ENCODE results near the gene KIAA1191.
A peak's percentile ranks its signal among the peaks of the same experiment; 100 is the strongest.

Gene KIAA1191

DNA sequence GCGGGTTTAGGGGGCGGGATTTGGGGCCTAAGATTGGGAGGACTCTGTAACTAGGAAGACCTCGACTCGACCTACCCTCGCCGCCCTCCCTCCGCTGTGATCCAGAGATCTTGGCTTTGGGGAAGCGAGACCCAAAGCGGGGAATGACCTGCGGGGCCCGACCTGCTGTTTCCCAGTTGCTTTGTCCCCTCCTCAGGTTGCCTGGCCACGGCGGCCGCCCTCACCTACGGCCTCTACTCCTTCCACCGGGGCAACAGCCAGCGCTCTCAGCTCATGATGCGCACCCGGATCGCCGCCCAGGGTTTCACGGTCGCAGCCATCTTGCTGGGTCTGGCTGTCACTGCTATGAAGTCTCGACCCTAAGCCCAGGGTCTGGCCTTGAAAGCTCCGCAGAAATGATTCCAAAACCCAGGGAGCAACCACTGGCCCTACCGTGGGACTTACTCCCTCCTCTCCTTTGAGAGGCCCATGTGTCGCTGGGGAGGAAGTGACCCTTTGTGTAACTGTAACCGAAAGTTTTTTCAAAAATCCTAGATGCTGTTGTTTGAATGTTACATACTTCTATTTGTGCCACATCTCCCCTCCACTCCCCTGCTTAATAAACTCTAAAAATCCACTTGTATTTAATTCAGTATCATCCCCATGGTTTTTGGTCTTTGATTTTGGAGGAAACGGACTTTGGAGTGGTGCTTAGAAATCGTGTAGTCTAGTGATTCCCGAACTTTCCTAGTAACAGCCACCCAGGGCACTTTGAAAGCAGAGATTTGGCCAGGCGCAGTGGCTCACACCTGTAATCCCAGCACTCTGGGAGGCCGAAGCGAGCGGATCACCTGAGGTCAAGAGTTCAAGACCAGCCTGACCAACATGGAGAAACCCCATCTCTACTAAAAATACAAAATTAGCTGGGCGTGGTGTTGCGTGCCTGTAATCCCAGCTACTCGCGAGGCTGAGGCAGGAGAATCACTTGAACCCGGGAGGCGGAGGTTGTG, 27.9 kb upstream of the KIAA1191 start:
- DNase-seq = no peak

DNA sequence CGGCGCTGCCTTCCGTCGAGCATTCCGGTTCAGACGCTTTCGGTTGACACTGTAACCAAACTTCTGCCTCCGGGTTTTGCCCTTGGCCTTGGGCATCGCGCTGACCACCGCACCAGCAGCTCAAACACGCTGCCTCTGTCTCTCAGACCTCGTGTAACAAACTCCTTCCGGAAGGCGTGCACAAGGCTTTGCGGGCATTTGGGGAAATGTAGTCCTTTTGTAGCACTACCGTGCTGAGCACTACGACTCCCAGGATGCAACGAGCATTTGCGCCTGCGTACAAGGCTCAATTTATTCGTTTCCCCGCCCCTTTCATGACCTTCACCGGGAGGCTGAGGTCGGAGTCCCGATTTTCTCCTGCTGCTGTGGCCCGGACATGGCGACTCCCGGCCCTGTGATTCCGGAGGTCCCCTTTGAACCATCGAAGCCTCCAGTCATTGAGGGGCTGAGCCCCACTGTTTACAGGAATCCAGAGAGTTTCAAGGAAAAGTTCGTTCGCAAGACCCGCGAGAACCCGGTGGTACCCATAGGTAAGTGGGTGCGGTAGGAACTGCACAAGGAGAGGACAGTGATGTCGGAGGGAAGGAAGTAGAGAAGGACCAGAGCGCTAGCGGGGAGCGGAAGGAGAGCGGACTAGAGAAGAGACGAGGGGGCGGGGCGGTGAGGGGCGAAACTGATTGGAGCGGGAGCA, 27.0 kb upstream of the KIAA1191 start, which contains the start of the genes HIGD2A and NOP16:
HIGD2A (plus strand) TSS at position 308 of the 691 bp plus-strand sequence; CDS start at position 377, 69 bp downstream.
NOP16 (minus strand) TSS at position 155 of the 691 bp plus-strand sequence; CDS start at position 96, 59 bp downstream.
- DNase-seq = peak; percentile 99

DNA sequence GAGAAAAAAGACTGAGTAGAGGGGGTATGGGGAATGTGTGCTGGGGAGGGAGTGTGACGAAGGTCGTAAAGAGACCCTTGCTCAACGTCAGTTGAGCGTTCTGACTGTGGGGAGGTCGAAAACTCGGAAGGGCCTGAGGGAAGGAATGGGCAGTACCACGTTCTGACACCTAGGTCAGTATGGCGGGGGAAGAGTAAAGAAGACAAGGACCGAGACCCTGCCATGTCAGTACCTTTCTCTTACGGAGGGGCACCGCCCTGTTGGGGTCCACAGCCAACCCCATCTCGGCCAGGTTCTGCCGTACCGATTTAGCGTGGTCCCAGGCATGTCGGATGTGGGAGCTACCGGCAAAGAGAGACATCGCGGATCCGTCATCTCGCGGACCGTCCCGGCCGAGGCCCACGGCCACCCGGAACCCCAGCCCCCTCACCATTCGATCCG, 26.5 kb upstream of the KIAA1191 start:
- no peak for DNase-seq

DNA sequence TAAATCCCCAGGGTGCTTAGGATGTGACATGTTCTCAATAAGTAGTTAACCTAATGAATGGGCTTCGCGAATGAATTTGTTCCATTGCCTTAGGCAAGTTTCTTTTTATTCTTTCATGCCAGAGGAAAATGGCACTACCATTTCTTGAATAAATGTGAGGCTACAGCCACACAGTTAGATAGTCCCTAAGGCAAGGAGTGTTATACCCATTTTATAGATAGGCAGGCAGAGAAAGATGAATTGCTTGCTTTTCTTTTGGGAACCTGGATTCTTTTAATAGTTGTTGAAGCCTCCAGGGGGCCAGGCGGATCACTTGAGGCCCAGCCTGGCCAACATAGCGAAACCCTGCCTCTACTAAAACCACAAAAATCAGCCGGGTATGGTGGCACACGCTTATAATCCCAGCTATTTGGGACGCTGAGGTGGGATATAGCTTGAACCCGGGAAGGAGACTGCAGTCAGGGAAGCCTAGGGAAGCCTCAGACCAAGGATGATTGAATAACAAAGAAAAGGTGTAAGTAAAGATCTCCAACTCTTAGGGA, 25.9 kb upstream of the KIAA1191 start:
- DNase-seq = no peak

DNA sequence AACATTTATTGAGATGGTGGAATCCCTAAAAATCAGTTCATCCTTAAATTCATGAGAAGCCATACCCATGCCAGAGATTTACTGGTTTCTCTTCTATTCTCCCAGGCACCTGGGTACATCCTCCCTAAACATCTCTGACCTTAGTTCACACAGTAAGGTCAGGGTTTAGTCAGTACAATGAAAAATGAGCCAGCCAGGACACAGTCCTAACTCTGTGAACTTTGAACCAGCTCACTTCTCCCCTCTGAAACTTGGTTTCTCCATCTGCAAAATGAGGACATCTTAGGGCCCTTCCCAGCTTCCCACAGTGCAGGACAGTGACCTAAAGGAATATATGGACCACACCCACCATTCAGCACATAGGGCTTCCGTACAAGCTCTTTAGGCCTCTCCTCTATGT, 24.9 kb upstream of the KIAA1191 start:
- DNase-seq = no peak

DNA sequence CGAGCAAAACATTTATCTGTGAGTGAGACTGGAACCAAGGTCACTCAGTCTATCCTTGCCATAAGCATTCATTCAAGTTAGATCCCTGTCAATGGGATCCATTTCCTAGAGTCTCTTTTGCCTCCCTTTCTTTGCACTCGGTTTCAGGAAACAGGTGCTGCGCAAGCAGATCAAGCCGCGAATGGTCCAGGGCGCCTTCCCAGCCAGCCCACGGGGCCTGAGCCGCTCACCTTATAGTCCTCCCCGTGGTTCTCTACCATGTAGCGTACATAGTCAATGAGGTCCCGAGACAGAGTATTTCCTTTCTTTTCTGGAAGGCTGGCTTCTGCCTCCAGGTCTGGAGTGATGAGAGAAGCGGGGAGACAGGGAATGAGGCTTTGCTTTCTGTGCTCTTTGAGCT, 23.4 kb upstream of the KIAA1191 start:
- DNase-seq = no peak

DNA sequence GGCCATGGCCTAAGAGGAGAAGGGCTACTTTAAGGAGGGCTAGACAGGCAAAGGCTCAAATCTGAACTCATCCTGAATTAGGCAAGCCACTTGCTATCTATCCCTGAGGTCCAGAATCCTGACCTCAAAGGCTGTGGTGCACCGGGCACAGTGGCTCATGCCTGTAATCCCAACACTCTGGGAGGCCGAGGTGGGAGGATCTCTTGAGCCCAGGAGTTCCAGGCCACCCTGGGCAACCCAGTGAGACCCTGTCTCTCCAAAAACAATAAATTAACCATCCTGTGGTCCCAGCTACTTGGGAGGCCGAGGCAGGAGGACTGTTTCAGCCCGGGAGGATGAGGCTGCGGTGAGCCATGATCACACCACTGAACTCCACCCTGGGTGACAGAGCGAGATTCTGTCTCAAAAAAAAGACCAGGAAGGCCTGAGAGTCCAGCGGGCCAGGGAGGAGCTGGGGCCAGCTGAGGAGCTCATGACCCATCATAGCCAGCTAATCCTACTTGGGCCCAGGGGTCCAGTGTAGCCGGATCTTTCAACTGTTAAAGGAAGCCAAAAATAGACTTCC, 22.9 kb upstream of the KIAA1191 start:
- DNase-seq = no peak

DNA sequence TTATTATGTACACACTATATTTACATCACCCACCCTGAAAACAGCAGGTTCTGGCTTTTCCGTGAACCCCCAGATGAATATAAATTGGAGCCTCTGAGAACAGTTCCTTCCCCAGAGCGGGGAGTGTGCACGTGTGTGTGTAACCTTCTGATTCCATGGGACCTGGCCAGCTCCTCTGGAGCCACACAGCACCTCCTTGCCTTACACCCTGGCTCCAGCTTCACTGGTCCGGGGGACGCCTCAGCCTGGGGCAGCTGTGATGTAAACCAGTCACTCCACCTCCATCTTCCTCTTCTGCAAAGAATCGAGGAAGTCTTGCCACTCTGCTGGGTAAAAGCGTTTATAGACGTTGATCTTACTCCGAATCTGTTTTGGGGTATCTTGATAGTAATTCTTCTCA, 22.4 kb upstream of the KIAA1191 start:
- DNase-seq = no peak

DNA sequence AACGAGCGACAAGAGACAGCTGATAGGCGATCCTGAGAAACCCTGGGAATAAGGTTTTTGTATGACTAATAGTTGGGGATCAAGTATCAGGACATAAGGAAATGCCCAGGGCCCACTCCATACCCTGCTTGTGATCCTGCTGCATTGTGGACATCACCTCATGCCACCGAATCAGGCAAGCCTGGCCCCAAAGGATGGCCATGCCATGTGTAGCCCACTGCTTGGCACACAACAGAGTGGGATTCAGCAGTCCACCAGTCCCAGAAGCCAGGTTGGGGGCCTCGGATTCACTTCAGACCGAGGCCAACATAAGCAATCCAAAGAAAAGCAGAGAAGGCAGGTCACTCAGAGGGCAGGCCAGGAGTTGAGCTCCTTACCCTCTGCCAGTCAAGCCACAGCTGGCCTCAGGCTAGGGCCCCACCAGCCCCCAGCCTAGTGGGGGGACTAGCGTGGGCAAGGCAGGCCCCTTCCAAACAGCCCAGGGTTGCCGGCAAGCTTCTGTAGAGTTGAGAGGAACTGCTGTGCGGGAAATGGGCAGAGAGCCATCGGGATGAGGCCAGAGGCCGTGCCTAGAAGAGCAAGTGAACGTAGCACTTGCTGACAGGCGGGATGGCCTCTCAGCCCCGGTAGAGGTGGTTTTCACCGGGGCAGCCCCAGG, 21.8 kb upstream of the KIAA1191 start:
- no peak for DNase-seq

DNA sequence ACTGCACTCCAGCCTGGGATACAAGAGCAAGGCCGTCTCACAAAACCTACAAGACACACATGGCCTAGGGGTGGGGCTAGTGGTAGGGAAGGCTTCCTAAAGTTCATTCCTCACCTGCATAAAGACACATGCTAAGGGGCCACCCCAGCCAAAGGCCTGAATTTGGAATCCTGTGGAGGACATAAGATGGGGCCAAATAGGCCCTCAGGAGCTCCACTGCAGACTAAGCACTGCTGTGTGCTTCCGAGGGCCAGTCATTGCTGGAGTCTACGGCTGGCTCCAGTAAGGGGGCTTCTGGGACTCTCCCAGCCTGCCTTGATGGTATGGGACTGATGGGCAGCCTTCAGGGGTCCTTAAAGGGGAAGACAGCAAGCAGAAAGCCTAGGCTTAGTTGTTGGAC, 21.2 kb upstream of the KIAA1191 start:
- no peak for DNase-seq

DNA sequence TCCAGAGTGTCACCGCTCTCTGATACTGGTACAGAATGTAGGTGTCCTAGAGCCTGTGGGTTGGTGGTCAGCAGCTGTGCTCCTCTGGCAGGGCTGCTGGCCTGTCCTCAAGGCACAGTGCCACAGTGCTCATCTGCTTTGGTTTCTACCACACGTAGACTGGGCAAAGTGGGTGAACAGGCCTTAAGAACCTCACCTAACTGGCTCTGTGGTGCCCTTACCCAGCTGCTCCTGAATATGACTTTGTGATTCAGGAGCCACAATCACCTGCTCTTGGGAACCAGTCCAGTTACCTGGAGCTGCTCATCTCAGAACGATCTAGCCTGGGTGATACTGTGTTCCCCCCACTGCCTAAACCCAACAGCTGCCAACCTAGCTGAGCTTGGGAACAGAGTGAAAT, 20.4 kb upstream of the KIAA1191 start:
- no peak for DNase-seq

DNA sequence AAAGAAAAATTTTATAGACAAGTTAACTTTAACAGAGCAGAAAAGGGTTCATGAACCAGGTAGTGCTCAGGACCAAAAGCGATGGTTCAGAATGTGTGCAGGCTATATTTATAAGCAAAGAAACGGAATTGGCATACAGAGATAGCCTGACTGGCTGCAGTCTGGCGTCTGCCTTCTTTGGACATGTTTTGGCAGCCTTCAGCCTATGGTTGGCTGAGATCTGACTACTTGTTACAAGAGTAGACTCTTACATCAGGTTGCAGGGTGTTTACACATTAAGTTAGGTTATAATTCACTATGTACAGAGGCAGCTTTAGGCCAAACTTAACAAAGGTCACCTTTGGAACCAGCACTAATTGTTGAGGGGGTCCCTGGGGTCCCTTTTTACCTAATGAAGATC, 19.9 kb upstream of the KIAA1191 start:
- DNase-seq = no peak

DNA sequence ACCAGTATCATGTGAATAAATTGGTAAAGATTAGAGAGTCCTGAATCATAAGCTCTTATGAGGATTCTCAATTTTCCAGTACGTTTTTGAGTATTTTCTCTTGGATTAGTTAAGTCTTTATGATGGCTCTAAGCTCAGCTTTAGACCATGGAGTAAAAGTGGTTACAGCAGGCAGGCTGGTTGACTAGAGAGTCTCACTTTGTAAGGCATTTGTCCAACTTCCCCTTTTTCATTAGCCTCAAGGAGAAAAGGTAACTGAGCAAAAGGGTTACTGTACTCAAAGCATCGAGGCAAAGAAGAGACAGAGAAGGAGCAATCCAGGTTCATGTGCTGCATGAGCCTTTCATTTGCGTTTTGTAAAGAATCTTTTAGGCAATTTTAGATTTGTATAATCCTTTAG, 18.3 kb upstream of the KIAA1191 start:
- DNase-seq = no peak

DNA sequence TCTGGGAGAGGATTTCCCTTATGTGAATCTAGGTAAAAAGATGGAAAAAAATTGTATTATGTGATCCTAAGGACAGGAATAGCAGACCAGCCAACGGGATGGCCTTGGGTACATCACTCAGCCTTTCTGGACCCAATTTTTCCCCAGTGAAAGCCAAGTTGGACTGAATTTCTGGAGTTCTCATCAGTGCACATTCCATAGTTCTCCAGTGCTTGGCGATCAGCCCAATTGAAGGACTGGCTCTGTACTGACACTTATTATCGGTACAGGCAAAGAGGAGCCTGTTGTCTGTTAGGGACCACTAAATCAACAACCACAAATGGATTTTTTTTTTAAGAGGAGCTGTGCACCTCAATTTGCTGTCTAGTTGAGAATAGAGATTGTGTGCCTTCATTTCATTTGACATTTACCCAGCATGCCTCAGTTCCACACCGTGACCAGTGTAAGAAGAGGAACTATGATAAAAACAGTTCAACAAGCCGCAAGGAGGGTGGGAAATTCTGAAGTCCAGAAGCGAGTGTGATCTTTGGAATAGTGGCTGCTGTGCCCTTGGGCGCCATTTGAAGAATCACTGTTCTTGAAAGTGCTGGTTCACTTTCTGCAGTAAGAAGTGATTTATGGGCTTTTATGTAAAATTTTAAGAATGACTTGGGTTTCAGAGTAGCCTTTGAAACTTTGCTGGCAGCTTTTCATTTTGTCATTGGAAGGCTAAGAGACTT, 11.7 kb upstream of the KIAA1191 start:
- DNase-seq = no peak

DNA sequence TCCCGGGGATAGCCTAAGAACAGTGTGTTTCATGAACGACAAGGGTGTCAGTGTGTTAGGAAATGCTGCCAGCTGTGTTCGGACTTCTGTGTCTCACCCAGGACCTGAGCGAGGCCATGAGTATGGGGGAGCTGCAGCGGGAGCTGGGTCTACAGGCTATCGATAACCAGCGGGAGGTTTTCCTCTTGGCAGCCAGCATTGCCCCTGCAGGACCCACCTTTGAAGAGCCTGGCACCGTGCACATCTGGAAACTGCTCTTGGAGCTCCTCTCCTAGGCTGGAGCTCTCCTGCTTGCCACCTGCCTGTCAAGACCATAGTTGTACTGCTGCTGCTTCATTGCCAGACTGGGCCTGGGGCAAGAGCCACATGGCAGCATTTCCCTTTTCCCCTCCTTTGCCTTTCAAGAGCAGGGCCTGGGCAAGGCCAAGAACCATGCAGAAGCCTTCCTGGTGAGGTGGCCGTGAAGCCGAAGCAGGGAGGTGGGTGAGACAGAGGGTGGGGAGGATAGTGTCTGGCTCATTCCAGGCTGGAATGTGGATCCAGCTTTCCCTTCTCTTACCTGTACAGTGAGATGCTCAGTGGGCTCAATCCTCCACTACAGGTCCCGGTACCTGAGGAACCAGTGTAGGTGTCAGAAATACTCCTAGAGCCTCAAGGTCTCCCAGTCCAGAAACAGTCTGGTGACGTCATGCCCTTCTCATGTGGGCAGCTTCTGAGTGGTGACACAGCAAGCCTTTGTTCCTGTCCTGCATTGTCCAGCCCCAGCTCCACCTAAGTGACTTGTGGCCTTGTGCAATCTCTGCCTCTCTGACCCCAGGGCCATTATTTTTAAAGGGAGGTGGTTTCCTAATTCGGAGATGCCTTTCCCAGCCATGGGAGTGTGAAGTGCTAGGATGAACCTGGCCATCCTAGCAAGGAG, 10.3 kb upstream of the KIAA1191 start:
- DNase-seq = peak in 1 of 2 donors; percentile 43

DNA sequence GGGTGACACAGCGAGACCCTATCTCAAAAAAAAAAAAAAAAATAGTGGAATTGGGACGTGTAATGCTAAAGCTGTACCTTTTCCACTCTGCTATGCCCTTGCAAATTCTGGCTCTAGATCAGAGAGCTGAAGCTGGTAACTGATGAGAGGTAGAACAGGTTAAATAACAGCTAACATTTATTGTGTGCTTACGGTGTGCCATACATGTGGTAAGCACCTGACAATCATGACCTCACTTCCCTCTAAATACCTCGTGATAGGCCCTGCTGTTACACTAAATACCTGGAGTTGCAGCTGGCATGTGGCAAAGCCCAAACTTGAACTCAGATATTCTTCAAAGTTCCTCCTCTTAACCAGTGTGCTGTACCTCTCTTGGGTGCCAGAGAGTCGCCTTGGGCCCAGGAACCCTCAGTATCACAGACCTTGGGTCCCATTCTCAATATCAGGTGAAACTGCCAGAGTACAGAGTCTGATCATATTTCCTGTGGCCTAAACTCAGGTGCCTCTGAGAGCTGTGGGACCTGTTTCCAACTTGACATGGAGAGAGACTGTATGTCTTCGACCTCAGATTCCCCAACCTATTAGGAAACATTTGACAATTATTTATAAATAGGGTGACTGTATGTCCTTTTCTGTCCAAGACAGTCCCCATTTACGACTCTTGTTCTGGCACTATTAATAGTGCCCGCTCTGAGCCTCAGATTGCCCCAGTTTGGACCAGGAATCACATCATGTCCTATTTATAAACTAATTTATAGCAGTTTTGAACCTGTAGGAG, 8.6 kb upstream of the KIAA1191 start:
- DNase-seq = no peak

DNA sequence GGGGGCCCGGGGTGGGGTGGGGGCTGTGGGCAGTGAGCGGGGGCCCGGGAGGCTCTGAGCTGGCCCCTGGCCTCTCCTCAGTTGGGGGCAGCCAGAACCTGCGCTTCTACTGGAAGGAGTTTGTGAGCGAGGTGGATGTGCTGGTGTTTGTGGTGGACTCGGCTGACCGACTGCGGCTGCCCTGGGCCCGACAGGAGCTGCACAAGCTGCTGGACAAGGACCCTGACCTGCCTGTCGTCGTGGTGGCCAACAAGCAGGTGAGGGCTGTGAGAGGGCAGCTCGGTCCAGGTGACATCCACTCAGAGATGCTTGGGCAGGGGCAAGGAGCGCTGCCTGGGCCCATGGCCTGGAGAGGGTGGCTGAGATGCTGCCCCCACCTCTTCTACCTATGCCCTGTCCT, 7.2 kb upstream of the KIAA1191 start:
- DNase-seq = no peak

DNA sequence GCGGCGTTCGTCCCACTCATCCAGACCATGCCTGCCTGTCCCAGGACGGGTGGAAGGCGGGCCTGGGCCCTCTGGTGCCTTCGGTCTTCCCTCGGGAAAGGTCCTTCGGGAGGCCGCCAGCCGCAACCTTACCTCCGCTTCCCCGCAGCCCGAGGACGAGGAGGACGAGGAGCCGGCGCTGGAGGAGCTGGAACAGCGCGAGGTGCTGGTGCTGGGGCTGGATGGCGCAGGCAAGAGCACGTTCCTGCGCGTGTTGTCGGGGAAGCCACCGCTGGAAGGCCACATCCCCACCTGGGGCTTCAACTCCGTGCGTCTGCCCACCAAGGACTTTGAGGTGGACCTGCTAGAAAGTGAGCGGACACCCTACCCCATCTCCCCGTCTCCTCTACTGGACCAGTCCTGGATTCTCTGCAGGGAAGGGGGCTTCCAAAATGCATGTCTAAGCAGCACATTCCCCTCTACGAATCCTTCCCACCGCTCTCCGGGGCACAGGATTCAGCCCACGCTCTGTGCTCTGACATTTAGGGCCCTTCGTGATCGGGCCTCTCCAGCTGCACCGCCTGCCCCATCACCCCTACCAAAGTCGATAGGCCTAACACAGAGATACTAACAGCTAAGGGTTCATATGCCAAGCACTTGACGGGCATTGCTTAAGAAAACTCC, 4.8 kb upstream of the KIAA1191 start:
- no peak for DNase-seq
